Sigmoid colon (tissue), 4 donors: Measurements from ENCODE around the gene CP.

Experiments used
- EP300 ChIP-seq, 4 donors: sonication (generic); formaldehyde crosslinking; IDR thresholded peaks; one replicate each; pipeline ENCODE4 v1.6.1; 2017; ENCODE audit warnings: antibody characterized with exemption in 4 of 4
- POLR2A ChIP-seq, 2 donors: fragments of 450-650 bp; IDR thresholded peaks; one replicate each; pipeline ENCODE4 v1.6.1; 2016; ENCODE audit warnings: antibody characterized with exemption in 2 of 2, mild to moderate bottlenecking in 2 of 2, moderate library complexity in 2 of 2
- TF ChIP-seq, protein P1 (sequence below), 4 experiments: fragments of 450-650 bp in 3 of 4; fragments of 200-600 bp in 1 of 4; IDR thresholded peaks; one replicate each; pipeline ENCODE4 v1.5.1; 2016 to 2019; ENCODE audit warnings: antibody characterized with exemption in 4 of 4, mild to moderate bottlenecking in 3 of 4, moderate library complexity in 2 of 4

DNA sequence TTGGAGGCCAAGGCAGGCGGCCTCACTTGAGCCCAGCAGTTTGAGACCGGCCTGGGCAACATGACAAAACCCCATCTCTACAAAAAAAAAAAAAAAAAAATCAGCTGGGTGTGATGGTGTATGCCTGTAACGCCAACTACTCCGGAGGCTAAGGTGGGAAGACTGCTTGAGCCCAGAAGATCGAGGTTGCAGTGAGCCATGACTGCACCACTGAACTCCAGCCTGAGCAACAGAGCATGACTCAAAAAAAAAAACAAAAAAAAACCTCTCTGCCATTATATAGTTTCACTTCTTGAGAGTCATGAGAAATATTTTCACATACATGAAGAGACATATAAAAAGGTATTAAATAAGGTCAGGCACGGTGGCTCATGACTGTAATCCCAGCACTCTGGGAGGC is 45.9 kb upstream of the CP start:
- TF ChIP-seq, protein P1, sequence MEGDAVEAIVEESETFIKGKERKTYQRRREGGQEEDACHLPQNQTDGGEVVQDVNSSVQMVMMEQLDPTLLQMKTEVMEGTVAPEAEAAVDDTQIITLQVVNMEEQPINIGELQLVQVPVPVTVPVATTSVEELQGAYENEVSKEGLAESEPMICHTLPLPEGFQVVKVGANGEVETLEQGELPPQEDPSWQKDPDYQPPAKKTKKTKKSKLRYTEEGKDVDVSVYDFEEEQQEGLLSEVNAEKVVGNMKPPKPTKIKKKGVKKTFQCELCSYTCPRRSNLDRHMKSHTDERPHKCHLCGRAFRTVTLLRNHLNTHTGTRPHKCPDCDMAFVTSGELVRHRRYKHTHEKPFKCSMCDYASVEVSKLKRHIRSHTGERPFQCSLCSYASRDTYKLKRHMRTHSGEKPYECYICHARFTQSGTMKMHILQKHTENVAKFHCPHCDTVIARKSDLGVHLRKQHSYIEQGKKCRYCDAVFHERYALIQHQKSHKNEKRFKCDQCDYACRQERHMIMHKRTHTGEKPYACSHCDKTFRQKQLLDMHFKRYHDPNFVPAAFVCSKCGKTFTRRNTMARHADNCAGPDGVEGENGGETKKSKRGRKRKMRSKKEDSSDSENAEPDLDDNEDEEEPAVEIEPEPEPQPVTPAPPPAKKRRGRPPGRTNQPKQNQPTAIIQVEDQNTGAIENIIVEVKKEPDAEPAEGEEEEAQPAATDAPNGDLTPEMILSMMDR (IDR thresholded peaks at IDR 0.05) = no peak
- TF ChIP-seq EP300 (IDR thresholded peaks at IDR 0.05) (no peak), POLR2A (IDR thresholded peaks at IDR 0.05) (no peak)
